ENCODE measurements around the gene GNG7.
A peak's percentile ranks its signal among the peaks of the same experiment; 100 is the strongest.
"Not testable (repeated sequence)": the region's sequence is repeated elsewhere in the genome, so short reads cannot be mapped to it uniquely, and the experiment has no call there.

GNG7 gene

GRCh38 chr19:2463694-2464093 is 238.8 kb downstream of the GNG7 start:
- DNase-seq (ENCODE audit: low spot score): not testable (repeated sequence)

GRCh38 chr19:2462635-2463421 is 239.7 kb downstream of the GNG7 start:
- peak; percentile 93 for DNase-seq (ENCODE audit: low spot score)

GRCh38 chr19:2461751-2462634 is 240.5 kb downstream of the GNG7 start:
- peak; percentile 85 for DNase-seq (ENCODE audit: low spot score)

All from left forelimb (tissue), 1 donor.